Urinary bladder (tissue), 4 donors: ENCODE results near the gene CMTM8. TPM values are rescaled to one million over a fixed set of nuclear protein-coding genes. Genes with fewer than 3 reads are reported as not detected.

ENCODE experiments used
- DNase-seq: peaks from one replicate; pipeline ENCODE4 v3.0.0-alpha.2; 2015; ENCODE audit errors: extremely low spot score
- H3K27ac ChIP-seq: one replicate; pipeline ENCODE4 v1.5.1; 2013; ENCODE audit warnings: low read depth, mild to moderate bottlenecking, moderate library complexity
- H3K36me3 ChIP-seq: one replicate; pipeline ENCODE4 v1.6.1; 2013; ENCODE audit warnings: mild to moderate bottlenecking, moderate library complexity; ENCODE audit not compliant: insufficient read depth
- H3K4me1 ChIP-seq: one replicate; pipeline ENCODE4 v1.6.1; 2013; ENCODE audit warnings: mild to moderate bottlenecking, moderate library complexity; ENCODE audit not compliant: insufficient read depth
- H3K4me3 ChIP-seq: one replicate; pipeline ENCODE4 v1.5.1; 2013; ENCODE audit warnings: low read depth, low read length
- WGBS: extraction: QIAGEN DNeasy Blood & Tissue Kit; methylation state at CpG from one replicate; pipeline ENCODE4 v1.1.7; 2013; 5-methylcytosine and 5-hydroxymethylcytosine counted together
- polyA plus RNA-seq: library from polyadenylated mRNA; stranded (reverse); fragments of 200-250 nt; gene quantifications from one replicate; pipeline ENCODE4 v1.2.3, GENCODE V29; 2013
- total RNA-seq: library from RNA; depleted of rRNA; stranded (reverse); fragments of >200 nt; gene quantifications from one replicate; pipeline ENCODE4 v1.2.3, GENCODE V29; 2014
- donor health status: healthy with polysubstance abuse.
- donor health status: healthy.

The CMTM8 gene
- total and polyA plus RNA-seq, 2 donors = 1.6 to 10.0 TPM

DNA sequence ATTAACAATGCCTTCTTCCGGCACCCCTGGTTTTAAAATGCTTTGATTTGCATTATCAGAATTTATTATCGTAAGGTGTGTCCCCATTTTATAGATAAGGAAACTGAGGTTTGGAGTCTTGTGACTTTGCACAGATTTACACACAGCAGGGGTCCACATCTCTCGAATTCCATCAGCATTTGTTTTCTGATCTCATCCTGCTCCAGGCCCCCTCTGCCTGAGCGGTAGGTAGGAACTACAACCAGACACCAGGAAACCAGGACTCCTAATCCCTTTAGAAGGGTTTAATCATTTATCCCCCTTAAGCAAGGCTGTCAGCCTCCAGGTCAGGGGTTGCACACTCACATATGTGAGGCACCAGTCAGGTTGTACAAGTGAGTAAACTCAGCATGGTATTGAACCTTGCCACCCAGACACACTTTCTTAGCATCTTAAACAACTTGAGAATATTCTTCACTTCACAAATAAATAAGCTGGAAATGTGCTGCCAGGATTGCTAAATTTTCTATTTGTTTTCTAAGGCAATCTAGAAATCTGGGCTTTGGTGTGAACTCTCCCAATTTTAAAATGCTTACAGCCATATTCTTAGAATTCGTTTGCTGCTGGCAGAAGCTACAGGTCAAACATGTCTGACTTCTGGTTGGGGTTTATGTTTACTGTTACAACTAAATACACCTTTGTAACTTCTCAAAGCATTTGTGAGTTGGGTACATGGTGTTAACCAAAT, 121.4 kb downstream of the CMTM8 start:
- Histone ChIP-seq H3K4me1 (no peaks in the 10 kb centered on the region), H3K27ac (no peak overlapping the region), H3K36me3 (no peaks in the 10 kb centered on the region), H3K4me3 (no peak overlapping the region)
- 90% methylated on average over 5 of the region's 5 CpGs for WGBS
- no peak for DNase-seq

DNA sequence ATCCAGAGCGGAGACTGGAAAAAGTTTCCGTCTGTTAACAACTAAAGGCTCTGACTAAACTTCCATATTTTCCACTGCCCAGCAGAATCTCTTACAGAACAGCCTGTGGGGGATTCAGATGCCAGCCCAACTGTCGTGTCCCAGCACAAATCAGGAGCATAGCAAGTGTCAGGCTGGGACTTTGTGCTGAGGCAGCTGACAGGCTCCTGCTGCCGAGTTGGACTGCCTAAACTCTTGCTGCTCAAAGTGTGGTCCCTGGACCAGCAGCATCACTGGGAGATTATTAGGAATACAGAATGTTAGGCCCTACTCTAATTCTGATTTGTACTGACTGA, 122.0 kb downstream of the CMTM8 start:
- no peaks in the 10 kb centered on the region for H3K36me3 ChIP-seq
- H3K4me1 ChIP-seq = no peaks in the 10 kb centered on the region
- 72% methylated on average over 4 of the region's 4 CpGs for WGBS
- no peak for DNase-seq
- H3K4me3 ChIP-seq = no peak overlapping the region
- H3K27ac ChIP-seq = no peak overlapping the region

DNA sequence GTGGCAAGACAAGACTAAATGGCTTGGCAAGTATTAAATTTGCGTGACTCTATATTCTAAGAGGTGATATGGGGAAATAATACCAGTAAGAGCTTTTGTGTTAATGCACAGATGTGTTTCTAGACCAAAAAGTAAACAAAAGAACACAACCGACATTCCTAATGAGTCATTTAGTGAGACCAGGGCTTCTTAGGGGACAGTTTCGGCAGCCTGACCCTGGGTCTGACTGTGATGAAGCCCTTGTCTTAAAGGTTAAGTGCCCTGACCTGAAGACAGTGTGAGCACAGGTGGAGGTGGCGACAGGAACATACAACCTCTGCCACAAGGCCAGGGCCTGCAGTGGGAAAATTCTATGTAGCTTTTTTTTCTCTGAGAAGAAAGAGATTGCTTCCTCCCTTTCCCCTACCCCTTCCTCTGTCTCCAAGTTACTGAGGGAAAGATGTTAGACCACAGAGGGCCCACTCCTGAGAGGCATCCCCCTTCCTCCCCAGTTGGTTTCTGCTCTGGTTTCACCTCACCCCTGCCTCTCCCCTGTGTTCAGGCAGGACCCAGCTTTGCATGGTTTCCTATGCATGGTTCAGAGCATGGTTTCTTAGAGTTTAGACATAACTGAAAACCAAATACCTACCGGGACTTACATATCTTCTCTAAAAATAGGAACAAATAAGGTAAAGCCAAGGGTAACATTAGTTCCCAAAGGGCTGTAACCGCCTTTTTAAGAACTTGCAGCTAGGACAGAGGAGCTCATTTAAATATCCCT, 128.3 kb downstream of the CMTM8 start:
- Histone ChIP-seq H3K27ac (no peak overlapping the region), H3K4me3 (no peak overlapping the region), H3K36me3 (no peaks in the 10 kb centered on the region), H3K4me1 (no peaks in the 10 kb centered on the region)
- WGBS = 64% methylated on average over 6 of the region's 6 CpGs
- no peak for DNase-seq

DNA sequence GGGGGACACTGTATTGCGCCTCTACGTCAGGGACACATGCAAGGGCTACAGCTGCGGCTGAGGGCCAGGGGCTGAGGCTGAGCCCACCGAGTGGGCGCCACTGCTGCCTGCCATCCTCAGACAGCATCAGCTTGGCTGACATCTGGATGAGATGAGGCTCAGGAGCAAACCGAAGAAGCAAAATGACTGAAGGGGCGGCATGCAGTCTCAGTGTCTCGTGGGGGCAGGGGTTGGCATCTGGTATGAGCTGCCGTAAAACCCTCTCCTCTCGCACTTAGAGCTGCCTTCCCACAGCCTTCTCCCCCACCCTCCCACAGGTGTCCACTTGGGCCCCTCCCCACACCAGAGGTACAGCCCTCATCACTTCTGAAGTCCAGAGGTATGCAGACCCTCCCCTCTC, 129.0 kb downstream of the CMTM8 start:
- Histone ChIP-seq H3K4me3 (no peak overlapping the region), H3K27ac (no peak overlapping the region), H3K4me1 (no peaks in the 10 kb centered on the region), H3K36me3 (no peaks in the 10 kb centered on the region)
- no peak for DNase-seq
- 96% methylated on average over 10 of the region's 10 CpGs for WGBS

DNA sequence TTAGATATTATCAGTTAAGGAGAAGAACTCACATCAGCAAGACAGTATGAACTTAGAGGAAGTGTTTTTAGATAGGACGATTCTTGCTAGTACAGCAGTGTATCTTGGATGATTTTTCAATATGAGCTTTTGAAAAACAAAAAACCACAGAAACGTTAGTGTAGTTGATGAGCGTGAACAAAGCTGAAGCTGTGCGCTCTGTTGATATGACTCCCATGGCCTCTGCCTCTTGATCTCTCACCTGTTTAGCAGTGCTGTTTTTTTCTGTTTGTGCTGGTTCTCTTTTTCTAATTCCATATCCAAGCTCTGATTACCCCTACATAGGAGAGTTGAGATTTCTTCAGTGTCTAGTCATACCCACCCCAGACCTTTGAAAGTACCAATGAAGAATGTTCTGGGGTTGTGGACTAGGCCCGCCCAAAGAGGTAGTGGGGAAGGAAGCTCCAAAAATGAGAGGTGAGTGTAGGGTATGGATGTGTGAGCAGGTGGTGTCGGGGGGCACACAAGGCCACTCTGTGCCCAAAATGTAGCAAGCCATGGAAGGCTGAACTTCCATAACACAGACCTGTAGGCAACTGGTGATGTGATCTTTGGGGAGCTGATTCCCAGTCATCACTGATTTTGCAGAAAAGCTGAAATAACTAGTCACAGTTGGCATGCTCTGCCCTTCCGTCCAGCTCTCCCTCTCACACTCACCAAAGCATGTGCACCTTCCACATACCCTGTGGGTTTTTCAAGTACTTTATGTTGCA, 133.2 kb downstream of the CMTM8 start:
- H3K4me1 ChIP-seq = no peaks in the 10 kb centered on the region
- H3K4me3 ChIP-seq = no peak overlapping the region

DNA sequence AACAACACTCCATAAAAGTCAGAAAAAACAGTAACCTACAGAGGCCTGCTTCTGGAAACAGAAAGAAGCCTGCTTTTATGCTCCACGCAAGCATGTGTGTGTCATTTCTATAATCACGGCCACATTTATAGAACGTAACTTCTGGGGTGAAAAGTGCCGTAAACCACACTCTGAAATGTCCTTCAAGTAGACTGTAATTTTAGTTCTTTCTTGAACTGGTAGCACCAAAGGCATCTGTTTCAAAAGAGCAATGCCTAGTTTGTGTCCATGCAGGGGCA, 133.7 kb downstream of the CMTM8 start:
- no peak for DNase-seq
- 92% methylated on average over 4 of the region's 4 CpGs for WGBS
- H3K36me3 ChIP-seq = no peaks in the 10 kb centered on the region
- no peaks in the 10 kb centered on the region for H3K4me1 ChIP-seq
- H3K27ac ChIP-seq = no peak overlapping the region
- H3K4me3 ChIP-seq = no peak overlapping the region

More for the DNA sequence above, 133.2 kb downstream of the CMTM8 start:
- Histone ChIP-seq H3K27ac (no peak overlapping the region), H3K36me3 (no peaks in the 10 kb centered on the region)
- DNase-seq = no peak
- 91% methylated on average over 7 of the region's 7 CpGs for WGBS

DNA sequence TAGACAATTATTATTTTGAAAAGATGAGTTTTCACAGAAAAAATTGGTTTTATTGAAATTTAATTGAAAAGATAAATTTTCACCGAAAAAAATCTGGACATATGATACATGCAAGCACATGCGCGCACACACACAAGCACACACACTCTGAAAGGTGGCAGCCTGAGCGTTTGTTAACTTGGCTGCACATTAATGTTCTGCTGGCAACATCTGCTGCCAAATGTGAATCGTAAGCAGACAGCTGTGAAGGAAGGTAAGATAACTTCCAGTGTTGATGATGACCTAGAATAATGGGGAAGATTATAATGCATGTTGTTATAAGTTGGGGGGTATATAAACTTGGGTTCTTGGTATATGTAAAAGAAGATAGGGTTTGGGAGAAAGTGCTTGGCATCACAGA, 134.8 kb downstream of the CMTM8 start:
- DNase-seq = no peak
- WGBS = 77% methylated on average over 5 of the region's 5 CpGs

DNA sequence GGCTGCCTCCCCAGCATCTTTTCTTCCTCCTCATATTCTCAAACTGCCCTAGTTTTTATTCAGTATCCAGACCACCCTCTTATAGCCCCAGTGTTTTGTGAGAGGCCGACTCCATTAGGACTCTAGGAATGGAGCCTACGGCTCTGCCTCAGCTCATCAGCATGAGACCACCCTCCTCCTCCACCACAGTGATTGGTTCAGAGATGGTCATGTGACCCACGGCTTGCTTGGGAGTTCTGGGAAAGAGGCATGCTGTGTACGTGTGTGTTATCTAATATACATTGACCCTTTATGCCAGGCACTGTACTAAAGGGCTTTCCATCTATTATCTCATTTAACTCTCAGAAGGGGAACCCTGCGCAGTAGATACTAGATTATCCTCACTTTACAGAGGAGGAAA, 135.4 kb downstream of the CMTM8 start:
- WGBS = 86% methylated on average over 5 of the region's 5 CpGs
- Histone ChIP-seq H3K27ac (no peak overlapping the region), H3K4me3 (no peak overlapping the region), H3K4me1 (no peaks in the 10 kb centered on the region), H3K36me3 (no peaks in the 10 kb centered on the region)
- DNase-seq = no peak

More for the DNA sequence above, 134.8 kb downstream of the CMTM8 start:
- Histone ChIP-seq H3K27ac (no peak overlapping the region), H3K36me3 (no peaks in the 10 kb centered on the region), H3K4me3 (no peak overlapping the region), H3K4me1 (no peaks in the 10 kb centered on the region)

DNA sequence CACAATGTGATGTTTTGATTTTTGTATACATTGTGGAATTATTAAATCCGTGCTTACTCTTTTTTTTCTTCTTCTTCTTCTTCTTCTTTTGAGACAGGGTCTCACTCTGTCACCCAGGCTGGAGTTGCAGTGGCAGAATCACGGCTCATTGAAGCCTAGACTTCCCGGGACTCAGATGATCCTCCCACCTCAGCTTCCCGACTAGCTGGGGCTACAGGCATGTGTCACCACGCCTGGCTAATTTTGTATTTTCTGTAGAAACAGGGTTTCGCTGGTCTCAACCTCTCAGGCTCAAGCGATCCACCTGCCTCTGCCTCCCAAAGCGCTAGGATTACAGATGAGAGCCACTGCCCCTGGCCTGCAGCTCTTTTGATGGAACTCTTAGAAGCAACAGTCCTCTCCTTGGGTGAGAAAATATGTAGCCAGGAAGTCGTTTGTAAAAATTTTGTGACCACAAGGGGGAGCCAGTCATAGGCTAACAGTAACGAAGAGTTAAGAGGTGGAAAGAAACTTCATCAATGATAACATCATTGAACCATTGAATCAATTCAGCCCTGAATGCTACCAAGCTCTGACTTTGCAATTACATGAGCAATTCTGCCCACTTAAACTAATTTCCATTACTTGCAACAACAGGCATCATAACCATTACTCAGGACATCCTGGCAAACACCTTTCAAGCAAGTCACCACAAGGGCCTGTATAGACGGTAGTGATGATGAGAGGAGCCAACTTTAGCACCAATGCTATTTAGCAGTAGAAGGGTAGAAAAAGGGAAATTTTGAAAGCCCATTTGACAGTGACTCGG, 136.5 kb downstream of the CMTM8 start:
- Histone ChIP-seq H3K36me3 (no peaks in the 10 kb centered on the region), H3K4me1 (no peaks in the 10 kb centered on the region), H3K27ac (no peak overlapping the region), H3K4me3 (no peak overlapping the region)
- DNase-seq = no peak
- WGBS = 56% methylated on average over 12 of the region's 12 CpGs

DNA sequence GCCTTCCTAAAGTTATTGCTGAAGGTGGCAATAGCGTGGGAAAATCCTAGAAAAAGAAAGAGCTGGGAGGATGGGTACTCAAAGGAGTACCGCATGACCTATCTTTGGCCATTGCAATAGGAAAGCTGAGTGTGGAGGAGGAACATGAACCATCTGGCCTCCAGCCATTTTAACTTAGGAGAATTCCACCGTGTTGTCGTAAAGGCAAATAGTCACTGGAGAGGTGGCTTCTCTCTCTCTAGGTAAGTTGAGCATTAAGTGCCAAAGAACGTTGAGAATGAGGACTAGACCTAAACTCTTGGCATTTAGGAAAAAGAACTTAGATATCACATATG, 137.1 kb downstream of the CMTM8 start:
- DNase-seq = no peak
- H3K27ac ChIP-seq = no peak overlapping the region
- no peaks in the 10 kb centered on the region for H3K36me3 ChIP-seq
- H3K4me3 ChIP-seq = no peak overlapping the region
- H3K4me1 ChIP-seq = no peaks in the 10 kb centered on the region
- 91% methylated on average over 5 of the region's 5 CpGs for WGBS

DNA sequence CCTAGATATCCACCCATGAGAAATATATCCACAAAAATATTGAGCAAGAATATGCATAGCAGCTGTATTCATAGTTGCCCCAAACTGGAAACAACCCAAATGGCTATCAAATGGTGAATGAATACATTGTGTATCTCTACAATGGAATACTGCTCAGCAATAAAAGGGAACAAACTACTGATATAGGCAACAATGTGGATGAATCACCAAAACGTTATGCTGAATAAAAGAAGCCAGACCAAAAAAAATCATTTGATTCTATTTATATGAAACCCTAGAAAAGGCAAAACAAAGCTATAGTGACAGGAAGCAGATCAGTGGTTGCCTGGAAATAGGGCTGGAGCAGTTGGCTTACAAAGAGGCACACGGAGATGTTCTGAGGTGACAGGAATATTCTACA, 137.6 kb downstream of the CMTM8 start:
- DNase-seq = no peak
- no peak overlapping the region for H3K4me3 ChIP-seq
- WGBS = 61% methylated on average over 2 of the region's 2 CpGs
- no peaks in the 10 kb centered on the region for H3K36me3 ChIP-seq
- H3K4me1 ChIP-seq = no peaks in the 10 kb centered on the region
- H3K27ac ChIP-seq = no peak overlapping the region

DNA sequence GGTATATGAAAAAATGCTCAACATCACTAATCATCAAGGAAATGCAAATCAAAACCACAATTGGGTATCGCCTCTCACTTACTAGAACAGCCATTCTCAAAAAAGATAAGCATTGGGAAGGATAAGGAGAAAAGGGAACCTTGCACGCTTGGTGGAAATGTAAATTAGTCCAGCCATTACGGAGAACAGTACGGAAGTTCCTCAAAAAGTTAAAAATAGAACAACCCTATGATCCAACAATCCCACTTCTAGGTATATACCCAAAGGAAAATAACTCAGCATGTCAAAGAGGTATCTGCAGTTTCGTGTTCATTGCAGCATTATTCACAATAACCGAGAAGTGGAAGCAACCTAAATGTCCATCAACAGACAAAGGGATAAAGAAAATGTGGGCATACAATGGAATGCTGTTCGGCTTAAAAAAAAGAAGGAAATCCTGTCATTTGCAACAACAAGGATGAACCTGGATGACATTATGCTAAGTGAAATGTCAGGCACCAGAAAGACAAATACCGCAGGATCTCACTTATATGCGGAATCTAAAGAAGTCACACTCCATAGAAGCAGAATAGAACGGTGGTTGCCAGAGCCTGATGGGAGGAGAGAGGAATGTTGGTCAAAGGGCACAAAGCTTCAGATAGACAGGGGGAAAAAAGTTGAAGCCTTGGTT, 141.5 kb downstream of the CMTM8 start:
- DNase-seq = no peak
- Histone ChIP-seq H3K4me1 (no peaks in the 10 kb centered on the region), H3K36me3 (no peaks in the 10 kb centered on the region), H3K4me3 (no peak overlapping the region), H3K27ac (no peak overlapping the region)
- WGBS = 82% methylated on average over 10 of the region's 10 CpGs

DNA sequence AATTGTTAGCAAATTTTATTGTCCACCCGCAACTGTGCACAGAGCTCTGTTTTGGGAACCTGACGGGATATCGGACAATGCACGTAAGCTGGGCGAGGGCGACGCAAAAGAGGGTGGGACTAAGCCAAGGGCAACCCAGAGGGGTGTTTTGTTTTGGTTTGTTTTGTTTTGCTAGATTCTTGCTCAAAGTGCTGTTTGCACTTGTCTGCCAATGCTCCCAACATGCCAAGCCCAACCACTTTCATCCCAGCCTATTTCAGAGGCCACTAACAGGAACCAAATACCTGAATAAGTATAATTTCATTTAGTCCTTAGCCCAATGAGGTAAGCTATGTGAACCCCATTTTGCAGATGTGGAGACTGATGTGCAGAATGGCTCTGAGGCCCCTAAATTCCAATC, 143.4 kb downstream of the CMTM8 start:
- Histone ChIP-seq H3K36me3 (no peaks in the 10 kb centered on the region), H3K4me1 (no peaks in the 10 kb centered on the region), H3K4me3 (no peak overlapping the region), H3K27ac (no peak overlapping the region)
- no peak for DNase-seq
- 84% methylated on average over 7 of the region's 7 CpGs for WGBS
